Jurkat, Clone E6-1 (cell line): Measurements from ENCODE around the gene SYNPR.

Experiments used
- DNase-seq: peaks from one replicate; pipeline ENCODE4 v3.0.0-alpha.2; 2011; ENCODE audit warnings: low read depth, low spot score
- H3K4me3 ChIP-seq: 2 replicates; pipeline ENCODE4 v1.5.1; 2011; ENCODE audit warnings: mild to moderate bottlenecking, low read length, control low read depth, moderate library complexity

Gene SYNPR

GRCh38 chr3:63442918-63443317, 164.8 kb downstream of the SYNPR start:
- DNase-seq = no peak
- H3K4me3 ChIP-seq = no peak overlapping the region

GRCh38 chr3:63450023-63450422, 171.9 kb downstream of the SYNPR start:
- no peak for DNase-seq
- H3K4me3 ChIP-seq = no peak overlapping the region

- no peak overlapping the region for H3K4me3 ChIP-seq
- DNase-seq = no peak
These were observed 172.7 kb downstream of the SYNPR start for GRCh38 chr3:63450634-63451363.

DNA sequence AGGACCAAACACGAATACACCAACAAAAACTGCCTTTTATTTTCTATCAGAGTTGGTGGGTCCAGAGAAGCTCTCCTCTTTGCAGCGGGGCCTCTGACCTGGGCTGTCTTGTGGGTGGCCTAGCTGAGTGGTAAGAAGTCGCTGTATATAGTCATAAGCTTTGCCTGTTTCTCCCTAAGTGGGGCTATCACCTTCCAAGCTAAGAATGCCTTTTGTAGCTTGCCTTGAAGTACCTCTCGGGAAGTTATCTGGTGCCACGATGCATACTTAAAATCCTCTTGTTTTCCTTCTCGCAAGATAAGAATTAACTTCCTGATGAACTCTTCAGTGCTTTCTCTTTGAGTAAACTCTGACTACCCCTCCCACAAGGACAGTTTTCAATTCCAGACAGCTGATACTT, 178.8 kb downstream of the SYNPR start:
- H3K4me3 ChIP-seq = no peak overlapping the region
- no peak for DNase-seq

GRCh38 chr3:63458405-63458804, 180.3 kb downstream of the SYNPR start:
- DNase-seq = no peak
- no peak overlapping the region for H3K4me3 ChIP-seq

DNA sequence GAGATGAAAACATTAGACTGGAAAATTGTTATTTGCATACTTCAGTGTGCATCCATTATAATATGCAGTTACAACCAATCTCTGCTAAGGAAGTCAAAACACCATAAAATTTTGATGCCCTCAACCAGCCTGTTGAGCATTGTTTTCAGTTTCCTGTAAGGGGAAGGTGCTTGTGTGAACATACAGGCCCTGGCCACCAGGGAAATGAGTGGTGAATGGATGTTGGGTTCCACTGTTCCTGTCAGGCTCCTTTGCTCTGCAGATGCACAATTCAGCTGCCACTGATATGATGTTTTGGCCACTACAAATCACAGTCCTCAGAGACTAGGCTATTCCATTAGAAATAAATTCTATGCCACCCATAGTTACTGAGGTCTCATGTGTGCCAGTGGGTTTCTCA, 184.6 kb downstream of the SYNPR start:
- no peak for DNase-seq
- H3K4me3 ChIP-seq = no peak overlapping the region

DNA sequence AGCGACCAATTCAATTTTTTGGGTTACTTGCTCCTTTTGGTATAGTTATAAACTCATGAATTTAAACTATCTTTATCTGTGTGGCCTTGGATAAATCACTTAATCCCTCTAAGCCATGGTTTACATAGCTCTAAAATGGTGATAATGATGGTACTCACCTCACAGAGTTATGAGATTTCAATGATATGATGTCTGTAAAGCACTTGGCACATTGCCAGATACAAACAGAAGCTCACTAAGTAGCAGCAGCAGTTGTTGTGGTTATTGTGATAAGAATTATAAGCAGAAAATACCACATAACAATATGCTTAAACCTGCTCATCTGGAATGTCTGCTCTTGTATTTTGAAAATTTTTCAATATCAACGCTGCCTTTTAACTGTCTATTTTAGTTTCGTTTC, 189.3 kb downstream of the SYNPR start:
- peak; percentile 48 for DNase-seq
- H3K4me3 ChIP-seq = no peak overlapping the region

- H3K4me3 ChIP-seq = no peak overlapping the region
These were observed 192.6 kb downstream of the SYNPR start for GRCh38 chr3:63470745-63471144.

GRCh38 chr3:63471781-63472180, 193.7 kb downstream of the SYNPR start:
- DNase-seq = no peak
- no peak overlapping the region for H3K4me3 ChIP-seq

More at GRCh38 chr3:63470745-63471144, 192.6 kb downstream of the SYNPR start:
- DNase-seq = no peak

DNA sequence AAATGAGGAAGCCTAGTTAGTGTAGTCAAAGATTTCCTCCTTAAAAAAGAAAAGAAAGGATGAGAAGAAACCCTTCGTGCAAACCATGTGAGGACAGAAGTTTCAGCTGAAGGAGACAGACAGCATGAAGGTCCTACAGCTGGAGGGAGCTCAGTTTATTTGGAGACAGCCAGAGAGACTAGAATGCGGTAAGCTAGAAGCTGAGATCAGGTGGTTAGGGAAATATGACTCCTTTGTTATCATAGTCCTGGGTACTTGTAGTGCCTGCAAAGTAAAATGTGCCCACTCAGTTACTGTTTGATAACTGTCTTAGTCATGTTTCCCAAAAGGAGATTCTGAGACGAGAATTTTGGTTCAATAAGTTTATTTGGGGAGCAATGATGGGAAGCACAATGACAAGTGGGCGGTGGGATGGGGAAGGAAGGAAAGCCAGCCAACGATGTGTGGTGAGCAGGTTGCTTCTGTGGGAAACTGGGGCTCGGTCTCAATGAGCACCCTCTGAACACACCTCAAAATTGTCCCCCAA, 195.6 kb downstream of the SYNPR start:
- DNase-seq = no peak
- H3K4me3 ChIP-seq = no peak overlapping the region

DNA sequence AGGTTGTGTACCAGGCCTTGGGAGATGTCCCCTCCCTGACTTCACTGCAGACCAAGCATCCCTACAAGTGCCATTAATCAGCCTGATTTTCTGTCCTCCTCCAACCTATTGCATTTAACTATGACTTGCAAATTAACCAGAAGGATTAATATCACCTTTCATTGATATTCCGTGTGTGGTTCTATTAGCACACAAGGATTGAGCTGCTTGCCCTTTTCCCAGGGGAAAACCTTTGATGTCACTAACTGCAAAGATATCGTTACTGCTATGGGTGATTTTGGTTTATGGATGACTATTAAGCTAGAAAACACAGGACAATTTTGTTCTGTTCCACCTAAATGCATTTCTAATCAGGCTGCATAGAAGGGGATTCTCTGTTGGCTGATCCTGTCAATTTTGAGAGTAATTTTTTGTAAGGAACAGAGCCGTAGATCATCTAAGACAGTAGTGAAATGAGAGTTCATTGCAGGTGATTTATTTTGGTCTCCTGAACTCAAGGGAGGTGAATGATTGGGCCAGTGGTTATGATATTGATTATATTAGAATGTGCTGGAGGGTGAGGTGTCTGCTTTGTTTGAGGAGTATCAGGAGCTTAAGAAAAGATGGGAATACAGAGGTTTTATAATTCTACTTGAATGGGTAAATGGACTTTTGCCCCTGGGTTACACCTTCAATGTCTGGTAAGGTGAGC, 196.9 kb downstream of the SYNPR start:
- no peak overlapping the region for H3K4me3 ChIP-seq
- no peak for DNase-seq

- no peak overlapping the region for H3K4me3 ChIP-seq
- DNase-seq = no peak
These were observed 199.5 kb downstream of the SYNPR start for GRCh38 chr3:63477494-63478129.

DNA sequence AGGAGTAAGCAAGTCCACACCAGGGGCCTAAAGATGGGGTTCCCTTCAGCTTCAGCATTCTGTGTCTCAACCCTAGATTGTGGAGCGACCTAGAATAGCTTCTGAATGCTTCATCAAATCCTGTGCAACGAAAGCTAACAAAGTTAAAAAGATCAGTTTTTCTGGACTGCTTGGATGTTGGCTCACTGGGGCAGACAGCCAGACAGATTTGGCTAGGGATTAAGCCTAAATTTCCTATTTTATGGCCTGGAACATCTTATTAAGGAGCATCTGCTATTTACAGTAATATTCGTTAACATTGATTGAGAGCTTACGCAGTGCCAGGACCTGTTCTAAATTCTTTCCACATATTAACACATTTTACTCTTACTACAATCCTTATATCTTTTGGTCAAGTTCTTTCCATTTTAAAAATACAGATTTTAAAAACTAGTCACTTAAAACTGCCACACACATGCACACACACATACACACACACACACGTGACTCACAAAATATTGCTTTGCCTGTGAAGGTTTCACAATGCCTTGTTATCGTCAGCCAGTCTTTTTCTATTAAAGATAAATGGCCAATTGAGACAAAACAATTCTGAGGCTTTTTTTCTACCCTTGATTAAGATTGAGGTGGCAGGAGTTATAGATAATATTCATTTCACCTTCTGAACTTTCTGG, 201.0 kb downstream of the SYNPR start:
- no peak overlapping the region for H3K4me3 ChIP-seq
- DNase-seq = no peak

DNA sequence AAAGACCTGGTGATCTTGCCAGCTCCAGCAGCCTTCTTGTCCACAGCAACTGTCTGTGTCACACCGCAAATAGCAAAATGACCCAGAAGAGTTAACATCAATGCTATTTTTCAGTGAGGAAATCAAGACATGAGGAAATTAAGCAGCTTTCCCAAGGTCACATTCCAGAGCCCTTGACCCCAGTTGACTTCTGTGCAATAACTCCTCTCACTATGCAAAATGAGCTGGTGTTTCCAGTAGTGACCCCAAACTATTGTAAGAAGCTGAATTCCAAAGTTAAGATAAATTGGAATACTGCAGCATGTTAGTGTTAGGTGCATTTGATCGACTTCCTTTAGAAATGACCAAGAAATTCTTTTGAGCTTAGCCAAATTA, 201.5 kb downstream of the SYNPR start:
- DNase-seq = no peak
- no peak overlapping the region for H3K4me3 ChIP-seq

- no peak for DNase-seq
- H3K4me3 ChIP-seq = no peak overlapping the region
These were observed 203.5 kb downstream of the SYNPR start for GRCh38 chr3:63481627-63482026.

GRCh38 chr3:63482341-63482740, 204.2 kb downstream of the SYNPR start:
- no peak overlapping the region for H3K4me3 ChIP-seq
- no peak for DNase-seq

GRCh38 chr3:63492464-63492863, 214.4 kb downstream of the SYNPR start:
- no peak overlapping the region for H3K4me3 ChIP-seq
- DNase-seq = no peak

GRCh38 chr3:63493101-63493500, 215.0 kb downstream of the SYNPR start:
- no peak overlapping the region for H3K4me3 ChIP-seq
- no peak for DNase-seq

GRCh38 chr3:63494646-63495045, 216.5 kb downstream of the SYNPR start:
- DNase-seq = no peak
- no peak overlapping the region for H3K4me3 ChIP-seq

DNA sequence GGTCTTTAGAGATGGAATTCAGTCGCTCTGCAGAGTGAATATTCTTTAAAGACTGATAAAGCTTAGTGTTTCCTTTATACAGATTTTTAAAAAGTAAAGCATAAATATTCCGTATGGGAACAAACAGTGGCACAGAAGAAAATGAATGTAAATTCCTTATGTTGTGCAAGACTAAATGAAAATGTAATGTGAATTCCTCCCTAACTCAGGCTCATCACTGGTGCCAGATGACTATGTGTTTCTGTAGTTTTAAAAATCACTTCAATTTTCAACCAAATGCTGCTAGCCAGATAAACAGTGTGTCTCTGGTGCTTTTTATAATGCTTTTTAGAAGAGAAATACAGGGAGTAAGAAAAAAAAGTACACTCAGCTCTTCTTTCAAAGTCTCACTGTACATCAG, 219.5 kb downstream of the SYNPR start:
- no peak for DNase-seq

More for the DNA sequence above, 219.5 kb downstream of the SYNPR start:
- H3K4me3 ChIP-seq = no peak overlapping the region
